CD4-positive, alpha-beta T cell treated with Interleukin-10 for 1 hour (primary cell): ENCODE data around the gene RAB29.

Source experiments
- DNase-seq: peaks from one replicate; pipeline ENCODE4 v3.0.0-alpha.2; 2020

Gene RAB29

GRCh38 chr1:205719762-205720161 is 55.5 kb downstream of the RAB29 start:
- DNase-seq = no peak

GRCh38 chr1:205719015-205719414 is 56.3 kb downstream of the RAB29 start:
- DNase-seq = no peak
